Measurements from ENCODE around the gene SUSD4.

Gene SUSD4

DNA sequence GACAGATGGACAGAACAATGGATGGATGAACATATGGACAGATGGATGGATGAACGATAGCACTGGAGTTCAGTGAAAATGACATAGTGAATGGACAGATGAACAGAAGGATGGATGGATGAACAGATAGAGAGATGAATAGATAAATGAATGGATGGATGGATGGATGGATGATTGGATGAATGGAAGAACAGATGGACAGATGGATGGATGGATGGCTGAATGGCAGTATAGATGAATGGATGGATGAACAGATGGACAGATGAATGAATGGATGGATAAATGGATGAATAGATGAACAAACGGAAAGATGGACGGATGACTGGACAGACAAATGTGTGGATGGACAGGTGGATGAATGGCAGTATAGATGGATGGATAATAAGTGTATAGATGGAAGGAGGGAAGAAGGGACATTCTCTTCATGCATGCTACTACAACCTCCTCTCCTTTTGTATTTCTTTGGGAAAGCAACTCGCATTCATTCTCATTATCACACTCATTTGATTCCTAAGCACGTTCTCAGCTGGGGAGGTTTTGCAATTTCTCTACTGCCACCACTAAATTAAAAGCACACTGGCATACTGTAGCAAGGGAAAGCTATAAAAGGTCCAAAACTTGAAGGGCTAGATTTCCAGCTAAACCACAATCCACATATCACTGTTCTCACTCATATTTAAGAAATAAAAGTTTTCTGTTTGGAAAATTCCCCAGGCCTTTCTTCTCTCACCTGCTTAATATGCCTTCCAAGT lies 34.1 kb downstream of the SUSD4 start:
- TF ChIP-seq, protein P1, sequence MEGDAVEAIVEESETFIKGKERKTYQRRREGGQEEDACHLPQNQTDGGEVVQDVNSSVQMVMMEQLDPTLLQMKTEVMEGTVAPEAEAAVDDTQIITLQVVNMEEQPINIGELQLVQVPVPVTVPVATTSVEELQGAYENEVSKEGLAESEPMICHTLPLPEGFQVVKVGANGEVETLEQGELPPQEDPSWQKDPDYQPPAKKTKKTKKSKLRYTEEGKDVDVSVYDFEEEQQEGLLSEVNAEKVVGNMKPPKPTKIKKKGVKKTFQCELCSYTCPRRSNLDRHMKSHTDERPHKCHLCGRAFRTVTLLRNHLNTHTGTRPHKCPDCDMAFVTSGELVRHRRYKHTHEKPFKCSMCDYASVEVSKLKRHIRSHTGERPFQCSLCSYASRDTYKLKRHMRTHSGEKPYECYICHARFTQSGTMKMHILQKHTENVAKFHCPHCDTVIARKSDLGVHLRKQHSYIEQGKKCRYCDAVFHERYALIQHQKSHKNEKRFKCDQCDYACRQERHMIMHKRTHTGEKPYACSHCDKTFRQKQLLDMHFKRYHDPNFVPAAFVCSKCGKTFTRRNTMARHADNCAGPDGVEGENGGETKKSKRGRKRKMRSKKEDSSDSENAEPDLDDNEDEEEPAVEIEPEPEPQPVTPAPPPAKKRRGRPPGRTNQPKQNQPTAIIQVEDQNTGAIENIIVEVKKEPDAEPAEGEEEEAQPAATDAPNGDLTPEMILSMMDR (IDR thresholded peaks at IDR 0.05; ENCODE audit: low read depth, low read length) = no peak
- H3K27me3 ChIP-seq = no peaks in the 10 kb centered on the region
- no peak overlapping the region for H3K4me3 ChIP-seq (ENCODE audit: low read depth, low read length)
- DNase-seq = no peak
- no peaks in the 10 kb centered on the region for H3K4me1 ChIP-seq
- no peaks in the 10 kb centered on the region for H3K36me3 ChIP-seq
- no peaks in the 10 kb centered on the region for H3K9me3 ChIP-seq

DNA sequence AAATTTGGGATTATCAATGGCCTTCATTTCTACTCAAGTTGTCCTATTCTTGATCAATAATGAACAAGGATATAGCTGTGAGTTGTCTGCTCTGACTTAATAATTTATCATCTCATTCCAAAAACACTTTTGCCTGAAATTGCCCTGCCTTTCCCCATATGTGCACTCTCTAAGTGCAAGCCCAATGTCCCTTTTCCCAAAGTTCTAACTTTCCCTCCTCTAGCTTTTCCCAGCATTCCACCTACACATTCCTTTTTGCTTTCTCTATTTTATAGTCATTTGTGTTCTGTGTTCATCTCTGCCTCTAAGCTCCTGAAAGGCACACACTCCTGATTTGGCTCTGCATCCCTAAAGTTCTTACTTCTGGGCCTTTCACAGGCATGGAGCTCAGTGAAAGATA lies 34.7 kb downstream of the SUSD4 start:
- DNase-seq = no peak
- Histone ChIP-seq H3K4me3 (ENCODE audit: low read depth, low read length) (no peak overlapping the region), H3K27me3 (no peaks in the 10 kb centered on the region), H3K9me3 (no peaks in the 10 kb centered on the region), H3K4me1 (no peaks in the 10 kb centered on the region), H3K36me3 (no peaks in the 10 kb centered on the region)
- TF ChIP-seq, protein P1 (IDR thresholded peaks at IDR 0.05; ENCODE audit: low read depth, low read length) = no peak

DNA sequence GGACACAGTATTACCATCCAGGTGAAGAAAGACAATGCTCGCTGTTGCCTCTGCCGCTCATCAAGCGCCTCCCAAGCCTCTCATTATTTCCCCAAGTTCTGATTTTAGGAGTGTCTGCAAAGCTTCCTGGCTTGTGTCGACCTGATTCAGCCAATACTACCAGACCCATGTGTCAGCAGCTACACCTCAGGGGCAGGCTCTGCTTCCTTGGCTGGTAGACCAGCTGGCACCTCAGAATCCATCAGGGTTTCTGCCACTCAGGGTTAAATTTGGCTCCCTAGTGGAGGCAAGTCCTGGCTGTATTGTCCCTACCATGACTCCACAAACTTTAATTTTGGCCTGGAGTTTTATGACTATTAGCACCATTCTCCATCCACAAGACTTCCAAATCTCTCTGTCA lies 35.4 kb downstream of the SUSD4 start:
- DNase-seq = no peak
- Histone ChIP-seq H3K27me3 (no peaks in the 10 kb centered on the region), H3K36me3 (no peaks in the 10 kb centered on the region), H3K4me3 (ENCODE audit: low read depth, low read length) (no peak overlapping the region), H3K9me3 (no peaks in the 10 kb centered on the region), H3K4me1 (no peaks in the 10 kb centered on the region)
- TF ChIP-seq, protein P1 (IDR thresholded peaks at IDR 0.05; ENCODE audit: low read depth, low read length) = no peak

DNA sequence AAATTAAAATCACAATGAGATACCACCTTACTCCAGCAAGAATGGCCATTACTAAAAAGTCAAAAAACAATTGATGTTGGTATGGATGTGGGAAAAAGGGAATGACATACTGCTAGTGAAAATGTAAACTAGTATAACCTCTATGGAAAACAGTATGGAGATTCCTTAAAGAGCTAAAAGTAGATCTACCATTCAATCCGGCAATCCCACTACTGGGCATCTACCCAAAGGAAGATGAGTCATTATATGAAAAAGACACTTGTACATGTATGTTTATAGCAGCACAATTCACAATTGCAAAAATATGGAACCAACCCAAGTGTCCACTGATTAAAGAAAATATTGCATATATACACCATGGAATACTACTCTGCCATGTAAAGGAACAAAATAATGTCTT lies 37.2 kb downstream of the SUSD4 start:
- H3K9me3 ChIP-seq = no peaks in the 10 kb centered on the region
- TF ChIP-seq, protein P1 (IDR thresholded peaks at IDR 0.05; ENCODE audit: low read depth, low read length) = no peak
- DNase-seq = no peak
- H3K27me3 ChIP-seq = no peaks in the 10 kb centered on the region
- no peak overlapping the region for H3K4me3 ChIP-seq (ENCODE audit: low read depth, low read length)
- no peaks in the 10 kb centered on the region for H3K36me3 ChIP-seq
- H3K4me1 ChIP-seq = no peaks in the 10 kb centered on the region

DNA sequence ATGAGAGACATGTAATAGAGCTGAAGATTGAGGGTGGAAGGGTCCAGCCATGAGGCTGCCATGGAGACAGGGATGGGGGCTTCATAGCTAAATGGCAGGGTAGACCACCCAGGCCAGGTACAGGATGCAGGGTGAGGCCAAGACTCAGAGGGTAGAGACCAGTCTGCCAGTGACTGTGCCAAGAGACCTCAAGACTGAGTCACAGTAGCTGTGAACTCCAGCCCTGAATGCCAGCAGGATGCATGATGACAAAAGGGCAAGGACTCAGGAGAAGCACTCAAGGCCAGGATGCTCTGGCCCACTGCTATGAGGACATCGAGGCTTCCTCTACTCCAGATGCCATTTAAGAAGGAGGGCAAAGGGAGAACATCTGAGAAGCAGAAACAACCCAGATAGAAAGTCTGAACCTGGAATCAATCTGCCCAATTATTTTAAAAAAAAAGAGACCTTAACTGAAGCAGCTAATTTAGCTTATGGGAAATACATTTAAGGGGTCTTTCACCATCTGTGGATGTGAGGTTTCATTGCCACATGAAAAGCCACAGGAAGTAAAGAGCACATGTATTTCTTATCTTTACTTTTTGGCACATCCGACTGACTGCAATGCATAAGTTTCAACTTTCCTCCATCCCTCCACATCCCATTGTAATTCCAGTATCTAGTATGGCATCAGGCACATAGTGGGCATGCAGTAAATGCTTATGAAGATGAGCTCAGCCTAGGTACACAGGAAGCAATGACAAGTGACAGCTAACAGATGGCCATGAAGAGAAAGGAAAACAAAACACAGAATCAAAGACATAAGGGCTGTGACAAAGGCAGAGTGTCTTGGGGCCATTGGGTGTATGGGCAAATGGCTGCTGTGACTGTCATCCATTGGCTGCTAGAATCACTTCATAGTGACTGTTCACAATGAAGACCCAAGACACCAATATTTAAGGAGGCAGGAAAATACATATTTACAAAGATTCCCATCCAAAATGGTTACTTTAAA lies 40.2 kb downstream of the SUSD4 start:
- TF ChIP-seq, protein P1 (IDR thresholded peaks at IDR 0.05; ENCODE audit: low read depth, low read length) = no peak
- Histone ChIP-seq H3K27me3 (no peaks in the 10 kb centered on the region; the same call in 1 of the 2 replicates), H3K9me3 (no peaks in the 10 kb centered on the region), H3K36me3 (no peaks in the 10 kb centered on the region), H3K4me3 (ENCODE audit: low read depth, low read length) (no peak overlapping the region), H3K4me1 (no peaks in the 10 kb centered on the region)
- no peak for DNase-seq
